GM18511 (cell line): ENCODE results near the gene JPH2.

ENCODE experiments used
- ATAC-seq: cut with Tn5 transposase; IDR thresholded peaks from one replicate; pipeline ENCODE4 v1.9.1; 2021; ENCODE audit warnings: mild to moderate bottlenecking, moderate library complexity; ENCODE audit not compliant: unreplicated experiment

Gene JPH2

DNA sequence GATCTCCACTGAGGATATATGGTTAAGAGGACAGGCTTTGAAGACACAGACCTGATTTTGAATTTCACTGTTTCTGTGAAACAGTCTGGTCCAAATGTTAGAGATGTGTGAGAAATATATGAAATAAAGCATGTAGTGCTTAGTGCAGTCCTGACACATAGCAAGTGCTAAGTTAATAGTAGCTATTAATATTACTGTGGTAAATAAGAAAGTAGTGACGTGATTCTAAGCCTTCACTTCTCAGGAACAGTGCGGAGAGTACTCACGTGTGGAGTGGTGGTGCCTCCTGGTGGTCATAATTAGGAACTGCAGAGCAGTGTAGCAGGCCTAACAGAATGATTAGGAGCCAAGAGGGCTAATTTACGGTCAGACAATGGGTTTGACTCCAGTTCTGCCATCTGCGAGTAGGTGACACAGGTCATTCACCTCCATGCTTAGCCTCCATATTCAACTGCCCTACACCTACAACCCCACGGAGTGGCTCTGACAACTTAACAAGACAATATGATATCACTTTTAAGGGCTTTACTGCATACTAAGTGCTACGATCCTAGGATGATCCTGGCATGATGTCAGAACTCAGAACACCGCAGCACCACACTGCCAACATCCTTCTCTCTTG, 106.2 kb downstream of the JPH2 start:
- peak; percentile 75 for ATAC-seq

DNA sequence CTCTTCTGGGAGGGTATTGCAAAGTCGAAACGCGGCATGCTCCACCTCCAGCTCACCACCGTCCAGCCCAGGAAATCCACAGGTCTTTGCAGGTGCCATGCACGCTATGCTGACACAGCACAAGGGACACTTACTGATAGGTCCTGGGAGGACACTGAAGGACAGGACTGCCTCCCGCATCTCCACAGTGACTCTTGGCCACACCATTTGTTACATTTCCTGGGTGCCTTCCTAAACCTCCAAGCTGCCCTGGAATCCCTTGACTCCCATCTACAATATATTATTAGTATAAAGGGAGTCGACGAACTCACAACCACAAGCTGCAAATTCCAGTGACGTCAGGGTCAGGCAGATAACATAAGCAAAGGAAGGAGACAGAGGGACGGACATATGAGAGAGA, 106.9 kb downstream of the JPH2 start:
- ATAC-seq = no peak

DNA sequence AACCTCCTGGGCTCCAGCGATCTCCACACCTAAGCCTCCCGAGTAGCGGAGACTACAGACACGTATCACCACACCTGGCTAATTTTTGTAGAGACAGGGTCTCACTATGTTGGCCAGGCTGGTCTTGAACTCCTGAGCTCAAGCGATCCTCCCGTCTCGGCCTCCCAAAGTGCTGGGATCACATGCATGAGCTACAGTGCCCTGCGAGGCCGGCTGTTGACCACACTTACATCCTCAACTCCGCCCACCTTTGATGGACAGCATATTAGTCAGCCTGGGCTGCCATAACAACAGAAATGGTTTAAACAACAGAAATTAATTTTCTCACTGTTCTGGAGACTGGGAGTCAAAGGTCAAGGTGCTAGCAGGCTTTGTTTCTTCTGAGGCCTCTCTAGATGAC, 107.7 kb downstream of the JPH2 start:
- ATAC-seq = no peak

DNA sequence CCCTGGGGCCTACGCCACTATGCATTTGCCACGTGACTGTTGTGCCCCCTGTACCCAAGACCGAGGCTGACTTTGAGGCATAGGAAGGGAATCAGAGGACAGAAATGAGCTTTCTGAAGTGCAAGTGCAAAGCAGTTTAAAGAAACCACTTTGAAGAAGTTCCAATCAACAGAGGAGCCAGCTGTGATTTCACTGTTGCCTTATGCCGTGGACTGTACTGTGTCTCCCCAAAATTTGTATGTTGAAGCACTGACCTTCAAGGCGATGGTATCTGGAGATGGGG, 111.1 kb downstream of the JPH2 start:
- no peak for ATAC-seq

DNA sequence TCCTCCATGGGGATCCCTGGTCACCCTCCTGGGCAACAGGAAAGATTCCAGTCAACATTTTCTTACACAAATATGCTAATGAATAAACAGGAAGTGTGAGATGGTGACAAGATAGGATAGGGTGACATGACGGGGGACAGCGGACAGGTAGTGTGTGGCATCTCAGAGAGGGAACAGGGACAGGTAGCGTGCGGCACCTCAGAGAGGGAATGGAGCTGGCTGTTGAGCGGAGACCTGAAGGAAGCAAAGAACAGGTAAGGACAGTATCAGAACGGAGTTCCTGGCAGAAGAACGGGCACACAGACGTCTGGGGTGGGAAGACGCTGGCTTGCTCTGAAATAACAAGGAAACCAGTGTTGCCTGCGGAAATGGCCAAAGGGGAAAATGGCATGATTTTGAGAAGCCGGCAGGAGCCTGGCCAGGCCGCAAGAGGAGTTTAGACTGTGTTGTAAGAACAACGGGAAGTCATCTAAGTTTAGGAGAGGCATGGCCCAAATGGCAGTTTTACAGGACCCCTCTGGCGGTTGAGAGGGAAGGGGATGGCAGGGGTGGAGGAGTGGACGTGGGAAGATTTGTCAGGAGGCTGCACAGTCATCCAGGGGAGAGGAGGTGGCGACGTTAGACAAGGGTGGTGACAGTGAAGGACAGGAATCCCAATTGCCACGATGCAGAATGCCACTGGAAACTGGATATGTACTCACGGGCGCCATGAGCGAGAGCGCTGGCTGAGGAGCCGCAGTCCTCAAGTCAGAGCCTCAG, 111.6 kb downstream of the JPH2 start:
- ATAC-seq = no peak

DNA sequence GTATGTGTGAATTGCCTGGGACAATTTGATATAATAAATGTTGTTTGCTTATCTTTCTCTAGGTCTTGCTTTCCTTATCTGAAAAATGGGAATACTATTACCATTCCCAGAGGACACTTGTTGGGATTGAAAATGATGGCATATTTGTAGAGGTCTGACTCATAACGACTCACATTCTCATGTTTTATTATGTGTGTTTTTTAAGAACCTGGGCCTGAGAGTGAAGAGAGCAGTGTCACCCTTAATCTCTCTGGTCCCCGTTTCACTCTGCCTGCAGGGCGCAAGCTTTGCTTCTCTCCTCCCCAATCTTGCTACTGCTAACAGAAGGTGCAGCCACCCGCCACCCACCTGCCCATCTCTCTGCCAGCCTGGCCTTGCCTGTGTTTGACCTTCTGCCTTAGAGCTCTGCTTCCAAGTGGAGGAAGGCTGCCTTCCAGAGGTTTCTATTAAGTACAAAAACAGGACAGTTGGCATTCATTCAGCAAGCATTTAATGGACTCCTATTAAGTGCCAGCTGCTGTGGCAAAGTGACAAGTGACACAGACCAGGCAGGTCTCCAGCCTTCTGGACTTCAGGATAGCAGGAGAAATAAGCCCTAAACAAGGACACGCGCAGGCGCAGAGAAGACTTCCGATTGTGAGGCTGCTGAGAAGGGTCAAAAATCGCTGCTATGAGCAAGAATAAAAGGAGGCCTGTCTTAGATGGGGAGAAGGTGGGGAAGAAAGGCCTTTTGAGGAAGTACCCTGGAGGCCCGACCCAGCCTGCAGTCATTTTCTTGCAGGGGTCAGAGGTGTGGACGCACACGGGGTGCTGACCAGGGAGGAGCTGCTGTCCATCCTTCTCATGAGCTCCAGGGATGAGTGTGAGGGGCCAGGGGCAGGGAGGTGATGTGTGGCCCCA, 112.5 kb downstream of the JPH2 start:
- ATAC-seq = no peak

DNA sequence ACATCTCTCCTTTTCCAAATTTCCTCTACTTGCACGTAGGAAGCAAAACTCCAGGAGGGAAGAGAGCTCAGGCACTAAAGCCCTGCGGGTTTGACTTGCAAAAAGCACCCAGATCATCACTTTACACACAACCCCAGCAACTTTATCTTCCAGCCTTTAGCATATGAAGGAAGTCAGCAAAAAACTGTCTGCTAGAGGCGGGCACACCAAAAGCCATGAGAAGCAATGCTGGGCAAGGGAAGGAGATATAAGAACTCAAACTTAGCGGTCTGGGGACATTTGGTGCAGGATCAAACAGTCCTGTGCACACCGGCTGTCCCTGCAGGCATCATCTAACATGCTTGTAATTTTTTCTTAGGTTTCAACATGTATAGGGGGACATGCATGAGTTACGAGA, 113.3 kb downstream of the JPH2 start:
- ATAC-seq = no peak

DNA sequence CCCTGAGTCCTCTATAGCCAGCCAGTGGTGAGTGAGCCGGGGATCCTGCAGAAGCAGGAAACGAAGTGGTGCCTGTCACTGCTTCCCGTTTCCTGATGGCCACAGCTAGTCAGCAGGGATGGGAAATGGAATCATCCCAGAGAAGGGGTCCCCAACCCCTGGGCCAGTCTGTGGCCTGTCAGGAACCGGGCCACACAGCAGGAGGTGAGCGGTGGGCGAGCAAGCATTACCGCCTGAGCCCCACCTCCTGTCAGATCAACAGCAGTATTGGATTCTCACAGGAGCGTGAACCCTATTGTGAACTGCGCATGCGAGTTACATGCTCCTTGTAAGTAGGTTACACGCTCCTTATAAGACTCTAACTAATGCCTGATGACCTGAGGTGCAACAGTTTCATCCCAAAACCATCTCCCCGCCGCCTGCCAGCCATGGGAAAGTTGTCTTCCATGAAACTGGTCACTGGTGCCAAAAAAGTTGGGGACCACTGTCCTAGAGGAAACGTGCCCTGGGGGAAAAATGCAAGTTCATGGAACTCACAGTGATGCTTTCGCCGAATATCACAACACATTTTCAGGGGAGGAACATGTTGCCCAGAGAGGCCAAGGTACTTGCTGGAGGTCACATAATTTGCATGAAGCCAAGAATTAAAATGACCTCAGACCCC, 113.8 kb downstream of the JPH2 start:
- no peak for ATAC-seq

DNA sequence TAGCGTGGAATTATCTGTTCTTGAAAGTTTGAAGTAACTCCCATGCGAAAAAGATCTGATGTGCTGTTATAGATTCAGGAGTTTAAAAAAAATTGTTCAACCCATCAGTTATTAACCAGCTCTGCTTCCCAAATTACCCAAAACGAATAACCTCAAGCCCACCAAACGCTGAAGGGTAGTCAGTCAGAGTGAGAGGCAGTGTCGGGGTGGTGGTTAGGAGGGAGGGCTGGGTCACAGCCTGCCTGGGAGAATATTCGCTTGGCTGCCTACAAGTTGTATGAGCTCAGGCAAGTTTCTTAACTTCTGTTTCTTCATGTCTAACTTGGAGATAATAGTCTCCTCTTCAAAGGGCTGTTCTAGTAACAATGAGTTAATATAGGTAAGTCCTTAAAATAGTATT, 114.6 kb downstream of the JPH2 start:
- ATAC-seq = peak; percentile 48

DNA sequence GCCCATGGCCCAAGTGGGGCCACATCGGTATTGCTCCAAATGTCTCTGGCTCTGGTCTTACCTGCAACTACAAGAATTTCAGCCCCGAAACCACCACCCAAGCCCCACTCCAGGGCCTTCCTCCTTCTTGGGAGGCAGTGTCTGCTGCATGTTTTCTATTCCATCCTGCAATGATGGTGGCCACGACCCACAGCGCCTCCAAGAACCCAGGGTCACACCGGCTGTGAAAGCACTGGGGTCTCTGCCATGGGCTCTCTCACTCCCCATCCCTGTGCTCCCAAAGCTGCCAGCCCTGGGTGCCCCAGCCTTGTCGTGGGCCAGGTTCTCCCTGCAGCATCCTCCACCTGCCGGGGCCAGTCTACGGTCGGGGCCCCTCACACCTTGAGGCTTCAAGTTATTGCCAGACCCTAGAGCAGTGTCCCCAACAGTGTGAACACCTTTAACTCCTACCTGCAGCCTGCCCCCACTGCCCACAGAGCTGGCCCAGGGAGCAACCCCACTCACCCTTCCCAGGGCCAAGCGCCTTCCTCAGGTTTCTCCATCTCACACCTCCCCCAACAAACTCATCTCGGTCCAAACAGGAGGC, 115.4 kb downstream of the JPH2 start:
- ATAC-seq = no peak

DNA sequence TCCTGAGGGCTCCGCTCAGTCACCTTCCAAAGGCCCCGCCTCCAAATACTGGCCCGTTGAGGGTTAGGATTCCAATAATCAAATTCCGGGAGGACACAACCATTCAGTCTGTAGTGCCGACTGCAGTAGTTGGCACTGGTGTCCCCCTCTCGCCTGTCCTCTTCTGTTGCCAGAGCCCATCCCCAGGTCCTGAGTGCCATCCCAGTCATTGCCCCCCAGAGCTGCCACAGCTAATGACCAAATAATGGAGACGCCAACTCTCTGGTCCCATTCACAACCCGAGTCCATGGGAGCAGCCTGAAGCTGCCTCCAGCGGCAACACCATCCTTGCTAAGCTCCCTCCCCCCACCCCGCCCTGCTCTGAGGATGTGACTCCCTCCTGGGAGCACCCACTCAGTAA, 115.9 kb downstream of the JPH2 start:
- no peak for ATAC-seq

DNA sequence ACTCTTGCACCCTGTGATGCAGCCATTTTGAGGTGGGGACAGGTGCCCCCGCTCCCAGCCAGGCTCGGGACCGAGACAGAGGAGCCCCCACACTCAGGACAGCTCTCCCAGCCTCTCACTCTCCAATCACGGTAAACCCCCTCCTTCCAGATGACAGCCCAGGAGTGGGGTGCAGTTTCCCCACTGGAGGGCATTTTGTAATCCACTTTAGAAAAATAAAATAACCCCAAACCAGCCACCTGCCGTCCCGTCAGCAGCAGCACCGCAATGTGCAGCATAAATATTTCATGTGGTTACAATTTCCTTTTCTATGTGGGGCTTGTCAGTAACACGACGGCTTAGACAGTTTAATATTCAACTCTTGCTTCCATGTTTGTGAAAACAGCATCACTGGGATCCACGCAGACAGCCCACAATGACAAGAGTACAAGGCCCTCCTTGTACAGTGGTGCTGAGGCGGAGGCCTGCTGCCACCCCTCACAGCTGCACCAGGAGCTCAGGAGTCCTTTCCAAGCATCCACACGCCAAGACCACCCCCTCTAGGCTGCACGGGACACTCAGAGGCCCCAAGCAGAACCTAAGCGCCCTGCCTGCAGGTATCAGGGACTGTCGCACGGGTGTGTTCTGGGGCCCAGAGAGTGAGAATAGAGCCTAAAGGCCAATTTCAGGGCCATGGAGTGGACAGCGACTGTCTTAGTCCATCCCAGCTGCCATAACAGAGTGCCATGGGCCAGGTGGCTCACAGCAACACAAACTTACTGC, 116.7 kb downstream of the JPH2 start:
- ATAC-seq = no peak

DNA sequence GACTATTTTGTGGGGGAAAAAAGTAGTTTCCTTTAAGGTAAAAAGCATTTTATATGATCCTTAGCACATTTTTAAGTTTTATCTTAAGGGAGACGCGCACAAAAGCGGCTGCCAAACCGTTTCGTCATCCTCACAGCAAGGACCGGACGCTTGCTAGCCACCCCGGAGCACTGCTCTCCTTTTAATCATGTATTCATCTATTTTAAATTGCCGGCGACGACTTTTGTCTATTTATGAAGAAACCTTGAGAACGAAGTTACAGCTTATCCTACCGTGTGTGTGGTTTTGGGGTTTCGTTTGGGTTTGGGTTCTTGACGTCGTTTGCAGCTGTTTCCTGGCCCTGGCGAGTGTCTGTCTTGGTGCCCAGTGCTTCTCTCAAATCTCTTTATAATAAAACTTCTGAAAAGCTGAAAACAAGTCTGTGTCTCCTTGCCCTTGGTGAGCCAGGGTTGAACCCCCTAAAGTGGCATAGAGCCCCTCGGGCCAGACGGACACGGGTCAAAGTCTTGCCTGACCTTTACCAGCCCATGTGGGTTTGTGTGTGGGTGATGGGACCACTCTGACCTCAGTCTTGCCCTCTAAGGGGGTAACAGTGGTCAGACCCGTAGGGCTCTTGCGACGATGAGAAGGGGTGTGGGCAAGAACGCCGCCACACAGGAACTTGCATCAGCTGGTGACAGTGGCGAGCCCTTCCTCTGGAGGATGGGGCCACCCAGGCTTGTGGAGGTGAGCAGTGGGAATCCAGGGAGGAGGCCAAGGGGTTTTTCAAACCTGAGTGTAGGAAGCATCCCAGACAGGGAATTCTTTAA, 117.6 kb downstream of the JPH2 start:
- peak; percentile 68 for ATAC-seq

DNA sequence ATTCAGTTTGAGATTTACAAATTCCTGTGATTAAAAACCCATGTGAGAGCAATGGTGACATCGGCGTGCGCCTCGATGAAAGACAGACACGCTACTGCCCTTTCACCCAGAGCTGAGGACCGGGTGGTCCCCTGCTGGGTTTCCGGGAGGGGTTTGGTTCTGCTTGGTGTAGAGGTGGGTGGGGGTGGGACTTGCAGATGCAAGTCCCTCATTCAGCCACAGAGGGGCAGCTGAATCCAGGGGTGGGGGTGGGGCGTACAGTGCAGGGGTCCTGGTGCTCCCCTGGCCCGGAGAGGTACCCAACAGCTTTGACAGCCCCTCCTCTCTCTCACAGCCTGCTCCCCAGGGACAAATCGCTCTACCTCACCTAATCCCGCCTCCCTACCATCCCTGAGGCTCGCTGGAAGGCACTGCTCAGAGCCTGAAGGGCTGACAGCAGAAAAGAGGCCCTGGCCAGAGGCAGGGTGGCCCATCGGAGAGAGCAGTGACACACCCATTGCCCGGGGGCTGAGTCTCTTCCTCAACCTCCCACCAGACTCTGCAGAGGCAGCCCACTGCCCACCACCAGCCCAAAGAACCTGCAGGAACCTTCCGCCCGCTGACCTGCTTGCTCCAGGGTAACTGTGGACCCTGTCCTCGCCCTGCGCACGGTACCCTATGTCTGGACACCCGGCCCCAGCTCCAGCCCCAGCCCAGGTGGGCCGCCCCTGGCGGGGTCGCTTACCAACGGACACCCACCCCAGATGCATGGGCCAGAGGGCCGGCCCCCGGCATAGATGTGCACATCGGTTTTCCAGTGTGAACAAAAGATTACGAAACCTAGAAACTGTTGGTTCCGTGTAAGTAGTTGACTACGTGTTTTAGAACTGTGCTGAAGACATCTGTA, 118.4 kb downstream of the JPH2 start:
- peak; percentile 4 for ATAC-seq

DNA sequence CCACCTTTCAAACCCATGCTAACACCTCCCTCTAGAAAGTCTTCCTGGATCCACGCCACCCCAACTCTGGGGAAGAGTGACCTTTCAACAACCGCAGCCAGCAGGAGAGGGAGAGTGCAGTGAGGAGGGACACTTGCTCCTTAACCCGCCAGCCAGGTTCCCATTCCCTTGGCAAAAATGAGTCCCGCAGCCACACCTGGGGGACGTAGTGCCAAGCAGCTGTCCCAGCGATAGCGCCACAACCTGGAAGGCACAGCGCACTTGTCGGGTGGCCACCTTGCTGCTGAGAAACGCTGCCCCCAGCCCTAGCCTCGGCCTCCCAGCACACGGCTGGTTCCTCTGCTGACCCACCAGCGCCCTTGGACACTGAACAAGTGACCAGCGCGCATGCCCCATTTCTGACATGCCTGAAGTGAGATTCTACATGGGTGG, 119.3 kb downstream of the JPH2 start:
- no peak for ATAC-seq

DNA sequence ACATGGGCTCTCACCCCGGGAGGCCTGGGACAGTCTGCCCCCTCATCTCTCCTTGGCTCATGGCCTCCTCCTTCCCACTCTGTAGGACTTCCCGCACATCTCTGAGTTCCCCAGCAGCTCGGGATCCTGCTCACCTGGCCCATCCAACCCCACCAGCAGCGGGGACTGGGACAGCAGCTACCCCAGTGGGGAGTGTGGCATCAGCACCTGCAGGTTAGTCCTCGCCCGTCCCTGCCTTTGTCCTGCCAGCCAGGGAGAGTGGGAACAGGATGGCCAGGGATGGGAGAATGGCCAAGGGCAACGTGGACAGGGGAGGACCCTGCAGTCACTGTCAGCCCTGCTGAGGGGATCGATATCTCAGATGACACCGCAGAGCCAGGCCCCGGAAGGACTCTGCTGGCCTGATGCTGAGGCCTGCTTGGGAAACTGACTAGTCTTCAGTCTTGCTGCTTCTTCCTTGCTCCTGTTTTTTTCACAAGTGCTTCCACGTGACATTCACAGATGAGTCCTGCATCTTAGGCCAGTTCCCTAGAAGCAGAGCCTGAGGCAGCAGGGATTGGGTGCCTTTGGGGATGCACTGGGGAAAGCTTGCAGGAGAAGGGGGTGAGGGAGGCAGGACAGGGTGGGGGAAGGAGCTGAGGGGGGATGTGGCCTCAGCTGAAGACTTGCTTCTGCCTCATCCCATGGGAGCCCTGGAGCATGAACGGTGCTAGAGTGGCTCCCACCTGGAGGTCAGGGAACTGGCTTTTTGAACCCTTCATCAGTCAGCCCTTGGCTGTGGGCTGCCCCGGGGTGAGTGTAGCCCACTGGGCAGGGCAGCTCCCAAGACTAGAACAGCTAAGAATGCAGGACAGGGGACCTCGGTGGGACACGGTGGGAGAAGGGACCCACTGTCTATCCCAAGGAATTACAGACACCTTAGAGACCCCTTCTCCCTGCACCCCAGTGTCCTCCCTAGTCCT, 120.1 kb downstream of the JPH2 start:
- ATAC-seq = no peak
